BLaER1 treated with 17β-estradiol and CSF1 and Interleukin-3, amounts not matched to agents 10 nM and 100 nM (cell line): ENCODE measurements around the gene HBS1L.

Experiments used
- H3K27ac ChIP-seq, 11 experiments: shearing (Covaris generic); formaldehyde crosslinking; 2 replicates each; pipeline ENCODE4 v1.8.1; 2022
- H3K27me3 ChIP-seq, 11 experiments: shearing (Covaris generic); formaldehyde crosslinking; 2 replicates each; pipeline ENCODE4 v1.8.1; 2022
- H3K36me3 ChIP-seq, 11 experiments: shearing (Covaris generic); formaldehyde crosslinking; 2 replicates each; pipeline ENCODE4 v1.8.1; 2022
- H3K4me1 ChIP-seq, 10 experiments: shearing (Covaris generic); formaldehyde crosslinking; 2 replicates each; pipeline ENCODE4 v1.8.1; 2022
- H3K4me2 ChIP-seq, 11 experiments: shearing (Covaris generic); formaldehyde crosslinking; 2 replicates each; pipeline ENCODE4 v1.8.1; 2022
- H3K4me3 ChIP-seq, 10 experiments: shearing (Covaris generic); formaldehyde crosslinking; 2 replicates each; pipeline ENCODE4 v1.8.1; 2022
- H3K9ac ChIP-seq, 11 experiments: shearing (Covaris generic); formaldehyde crosslinking; 2 replicates each; pipeline ENCODE4 v1.8.1; 2022
- H3K9me3 ChIP-seq, 11 experiments: shearing (Covaris generic); formaldehyde crosslinking; replicated peaks in 1 of 11; 2 replicates each; pipeline ENCODE4 v1.8.1; 2022
- H4K20me1 ChIP-seq, 11 experiments: shearing (Covaris generic); formaldehyde crosslinking; 2 replicates each; pipeline ENCODE4 v1.8.1; 2022
- Cebpa-rat ChIP-seq, 11 experiments: shearing (Covaris generic); IDR thresholded peaks; 2 replicates each; pipeline ENCODE4 v1.8.1; 2022

The HBS1L gene

DNA sequence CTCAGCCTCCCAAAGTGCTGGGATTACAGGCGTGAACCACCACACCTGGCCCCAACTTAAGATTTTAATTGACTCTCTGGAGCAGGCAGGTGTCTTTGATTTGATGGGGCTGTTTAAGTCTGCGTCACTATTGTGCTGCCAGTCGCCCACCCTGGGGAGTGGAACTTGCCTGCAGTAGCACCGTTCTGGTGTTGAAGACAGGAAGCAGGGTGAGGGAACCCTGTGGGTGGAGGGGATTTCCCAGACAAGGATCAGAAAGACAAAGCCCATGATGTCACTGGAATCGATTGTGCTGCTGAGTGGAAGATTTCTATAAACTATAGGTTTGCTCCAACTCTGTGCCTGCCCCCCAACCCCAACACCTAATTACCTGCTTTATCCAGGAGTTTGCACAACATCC, 115.7 kb downstream of the HBS1L start:
- H4K20me1 ChIP-seq, result no peaks in the 10 kb centered on the region
- no peaks in the 10 kb centered on the region for H3K36me3 ChIP-seq
- H3K27ac ChIP-seq, result no peak overlapping the region
- H3K27me3 ChIP-seq, result no peaks in the 10 kb centered on the region
- no peaks in the 10 kb centered on the region for H3K9me3 ChIP-seq
- no peak for TF ChIP-seq Cebpa-rat (IDR thresholded peaks at IDR 0.05)
- H3K4me1 ChIP-seq, result peaks cover 5 to 19% (median 7%) of the 10 kb centered on the region in 10 experiments; a peak in 17 of 20 replicates
- peak overlapping the region in 10 of 11 experiments; percentile 11 to 62 (median 42); a peak in 13 of 22 replicates for H3K4me2 ChIP-seq
- peak overlapping the region in 1 of 11 experiments; percentile 5; a peak in 1 of 22 replicates for H3K9ac ChIP-seq
- H3K4me3 ChIP-seq, result no peak overlapping the region

- no peak for TF ChIP-seq Cebpa-rat (IDR thresholded peaks at IDR 0.05)
- Histone ChIP-seq H3K9ac (no peak overlapping the region), H3K4me3 (no peak overlapping the region), H3K4me2 (peak overlapping the region in 4 of 11 experiments; percentile 10 to 17 (median 13); a peak in 3 of 22 replicates), H3K36me3 (no peaks in the 10 kb centered on the region), H3K4me1 (peaks cover 5 to 19% (median 7%) of the 10 kb centered on the region in 10 experiments; a peak in 17 of 20 replicates), H4K20me1 (no peaks in the 10 kb centered on the region), H3K27me3 (no peaks in the 10 kb centered on the region), H3K9me3 (no peaks in the 10 kb centered on the region), H3K27ac (no peak overlapping the region)
Measured at GRCh38 chr6:134937426-134937825, 117.2 kb downstream of the HBS1L start.

- no peaks in the 10 kb centered on the region for H4K20me1 ChIP-seq
- H3K36me3 ChIP-seq, result no peaks in the 10 kb centered on the region
- H3K4me1 ChIP-seq, result peaks cover 5 to 19% (median 7%) of the 10 kb centered on the region in 10 experiments; a peak in 17 of 20 replicates
- H3K4me2 ChIP-seq, result no peak overlapping the region
- no peak overlapping the region for H3K27ac ChIP-seq
- no peak for TF ChIP-seq Cebpa-rat (IDR thresholded peaks at IDR 0.05)
- H3K9ac ChIP-seq, result no peak overlapping the region
- no peaks in the 10 kb centered on the region for H3K27me3 ChIP-seq
- H3K9me3 ChIP-seq, result no peaks in the 10 kb centered on the region
- no peak overlapping the region for H3K4me3 ChIP-seq
Measured at GRCh38 chr6:134936931-134937330, 117.7 kb downstream of the HBS1L start.

- H3K4me3 ChIP-seq, result no peak overlapping the region
- H3K4me2 ChIP-seq, result no peak overlapping the region
- H3K4me1 ChIP-seq, result peaks cover 5 to 19% (median 7%) of the 10 kb centered on the region in 10 experiments; a peak in 17 of 20 replicates
- H3K9ac ChIP-seq, result no peak overlapping the region
- H3K36me3 ChIP-seq, result no peaks in the 10 kb centered on the region
- H4K20me1 ChIP-seq, result no peaks in the 10 kb centered on the region
- H3K27ac ChIP-seq, result no peak overlapping the region
- no peaks in the 10 kb centered on the region for H3K9me3 ChIP-seq
- no peaks in the 10 kb centered on the region for H3K27me3 ChIP-seq
- no peak for TF ChIP-seq Cebpa-rat (IDR thresholded peaks at IDR 0.05)
Measured at GRCh38 chr6:134936476-134936875, 118.1 kb downstream of the HBS1L start.

GRCh38 chr6:134934793-134935485, 119.7 kb downstream of the HBS1L start:
- peaks cover 5 to 19% (median 7%) of the 10 kb centered on the region in 10 experiments; a peak in 17 of 20 replicates for H3K4me1 ChIP-seq
- no peaks in the 10 kb centered on the region for H3K36me3 ChIP-seq
- H3K27ac ChIP-seq, result no peak overlapping the region
- TF ChIP-seq Cebpa-rat (IDR thresholded peaks at IDR 0.05), result no peak
- H3K27me3 ChIP-seq, result no peaks in the 10 kb centered on the region
- H3K4me2 ChIP-seq, result no peak overlapping the region
- no peaks in the 10 kb centered on the region for H4K20me1 ChIP-seq
- H3K9ac ChIP-seq, result no peak overlapping the region
- H3K4me3 ChIP-seq, result no peak overlapping the region
- H3K9me3 ChIP-seq, result no peaks in the 10 kb centered on the region

GRCh38 chr6:134932535-134933470, 121.8 kb downstream of the HBS1L start:
- H4K20me1 ChIP-seq, result no peaks in the 10 kb centered on the region
- no peak overlapping the region for H3K27ac ChIP-seq
- no peak overlapping the region for H3K4me2 ChIP-seq

GRCh38 chr6:134932098-134932497, 122.5 kb downstream of the HBS1L start:
- H3K4me2 ChIP-seq, result no peak overlapping the region
- H3K4me1 ChIP-seq, result 0 out of 20 replicates have a peak, but pooled peaks cover 0 to under 1% (median 0%) of the 10 kb centered on the region in 10 experiments
- H3K9me3 ChIP-seq, result no peaks in the 10 kb centered on the region
- H4K20me1 ChIP-seq, result no peaks in the 10 kb centered on the region
- H3K9ac ChIP-seq, result no peak overlapping the region
- no peak overlapping the region for H3K4me3 ChIP-seq
- no peaks in the 10 kb centered on the region for H3K36me3 ChIP-seq
- no peak overlapping the region for H3K27ac ChIP-seq
- no peaks in the 10 kb centered on the region for H3K27me3 ChIP-seq
- TF ChIP-seq Cebpa-rat (IDR thresholded peaks at IDR 0.05), result no peak

More at GRCh38 chr6:134932535-134933470, 121.8 kb downstream of the HBS1L start:
- Histone ChIP-seq H3K27me3 (no peaks in the 10 kb centered on the region), H3K4me1 (peaks cover 0 to 7% (median 0%) of the 10 kb centered on the region in 10 experiments; a peak in 4 of 20 replicates), H3K9ac (no peak overlapping the region), H3K9me3 (no peaks in the 10 kb centered on the region), H3K36me3 (no peaks in the 10 kb centered on the region), H3K4me3 (no peak overlapping the region)
- no peak for TF ChIP-seq Cebpa-rat (IDR thresholded peaks at IDR 0.05)

- H3K9me3 ChIP-seq, result no peaks in the 10 kb centered on the region
- no peaks in the 10 kb centered on the region for H3K27me3 ChIP-seq
- H3K4me3 ChIP-seq, result no peak overlapping the region
- H3K27ac ChIP-seq, result no peak overlapping the region
- H3K9ac ChIP-seq, result no peak overlapping the region
- TF ChIP-seq Cebpa-rat (IDR thresholded peaks at IDR 0.05), result no peak
- no peak overlapping the region for H3K4me2 ChIP-seq
- no peaks in the 10 kb centered on the region for H4K20me1 ChIP-seq
- no peaks in the 10 kb centered on the region for H3K36me3 ChIP-seq
- H3K4me1 ChIP-seq, result no peaks in the 10 kb centered on the region
Measured at GRCh38 chr6:134930463-134930862, 124.2 kb downstream of the HBS1L start.

GRCh38 chr6:134928151-134928900, 126.3 kb downstream of the HBS1L start:
- Histone ChIP-seq H3K36me3 (no peaks in the 10 kb centered on the region), H3K27me3 (no peaks in the 10 kb centered on the region), H3K9ac (no peak overlapping the region), H4K20me1 (no peaks in the 10 kb centered on the region), H3K27ac (no peak overlapping the region), H3K4me3 (no peak overlapping the region), H3K4me2 (no peak overlapping the region), H3K9me3 (no peaks in the 10 kb centered on the region), H3K4me1 (no peaks in the 10 kb centered on the region)
- TF ChIP-seq Cebpa-rat (IDR thresholded peaks at IDR 0.05), result no peak
